Measurements from ENCODE around the gene HGD. TPM values are rescaled to one million over a fixed set of nuclear protein-coding genes. Genes with fewer than 3 reads are reported as not detected.
"Not testable (repeated sequence)": the region's sequence is repeated elsewhere in the genome, so short reads cannot be mapped to it uniquely, and the experiment has no call there.

HGD gene
- total and polyA plus RNA-seq, 7 experiments from 2014 or later, result 0.44 to 4.9 (median 2.6) TPM; not detected in 2

- peaks cover 0 to 1% (median 0%) of the 10 kb centered on the region in 11 donors for H3K9me3 Mint-ChIP-seq
- intact Hi-C loops (cut with micrococcal nuclease), result no loop called here
- Histone ChIP-seq H3K36me3 (ENCODE audit: control insufficient read depth in 2 of 3, insufficient read depth in 3 of 3, low read length in 3 of 3) (no peaks in the 10 kb centered on the region), H3K4me1 (ENCODE audit: control insufficient read depth in 2 of 2, insufficient read depth in 2 of 2, low read length in 2 of 2) (no peaks in the 10 kb centered on the region), H3K27me3 (ENCODE audit: control insufficient read depth in 2 of 2, insufficient read depth in 2 of 2, low read length in 2 of 2) (no peaks in the 10 kb centered on the region), H3K9me3 (ENCODE audit: control insufficient read depth in 2 of 3, low read length in 3 of 3) (no peaks in the 10 kb centered on the region), H3K27ac (ENCODE audit: low read depth, low read length) (no peak overlapping the region), H3K4me3 (ENCODE audit: low read length) (no peak overlapping the region)
- H3K36me3 Mint-ChIP-seq, result peaks cover 0 to 17% (median 7%) of the 10 kb centered on the region in 5 donors
- H3K27me3 Mint-ChIP-seq, result peaks cover 0 to 3% (median 0%) of the 10 kb centered on the region in 5 donors
- ChIA-PET POLR2A (no interaction called here), CTCF (no interaction called here)
- no peak overlapping the region for H3K4me3 Mint-ChIP-seq
- DNase-seq, result no peak
- no peaks in the 10 kb centered on the region for H3K4me1 Mint-ChIP-seq
- no peak for ATAC-seq
- no peak overlapping the region for H3K27ac Mint-ChIP-seq
These were observed 35.1 kb downstream of the HGD start for GRCh38 chr3:120646771-120647432.

- H3K36me3 ChIP-seq (ENCODE audit: control insufficient read depth in 2 of 3, insufficient read depth in 3 of 3, low read length in 3 of 3), result no peaks in the 10 kb centered on the region
- H3K4me3 ChIP-seq (ENCODE audit: low read length), result no peak overlapping the region
- Mint-ChIP-seq H3K4me1 (peaks cover 0 to 10% (median 7%) of the 10 kb centered on the region in 7 donors), H3K9me3 (peaks cover 0 to 1% (median 0%) of the 10 kb centered on the region in 11 donors), H3K4me3 (no peak overlapping the region), H3K27ac (no peak overlapping the region), H3K27me3 (peaks cover 0 to 3% (median 0%) of the 10 kb centered on the region in 5 donors), H3K36me3 (peaks cover 0 to 15% (median 0%) of the 10 kb centered on the region in 5 donors)
- POLR2A ChIA-PET, result no interaction called here
- intact Hi-C loops (cut with micrococcal nuclease), result no loop called here
- DNase-seq, result no peak
- CTCF ChIA-PET, result no interaction called here
- H3K4me1 ChIP-seq (ENCODE audit: control insufficient read depth in 2 of 2, insufficient read depth in 2 of 2, low read length in 2 of 2), result no peaks in the 10 kb centered on the region
- no peak overlapping the region for H3K27ac ChIP-seq (ENCODE audit: low read depth, low read length)
- no peak for ATAC-seq
- no peaks in the 10 kb centered on the region for H3K9me3 ChIP-seq (ENCODE audit: control insufficient read depth in 2 of 3, low read length in 3 of 3)
- no peaks in the 10 kb centered on the region for H3K27me3 ChIP-seq (ENCODE audit: control insufficient read depth in 2 of 2, insufficient read depth in 2 of 2, low read length in 2 of 2)
These were observed 36.8 kb downstream of the HGD start for GRCh38 chr3:120645083-120645845.

GRCh38 chr3:120642368-120642948 is 39.6 kb downstream of the HGD start:
- POLR2A ChIA-PET, result no interaction called here
- peak; percentile 84 for ATAC-seq

GRCh38 chr3:120641696-120642246 is 40.3 kb downstream of the HGD start:
- peak overlapping the region in 1 of 9 donors; percentile 34 for H3K27ac Mint-ChIP-seq
- Histone ChIP-seq H3K27ac (ENCODE audit: low read depth, low read length) (no peak overlapping the region), H3K9me3 (ENCODE audit: control insufficient read depth in 2 of 3, low read length in 3 of 3) (no peaks in the 10 kb centered on the region), H3K27me3 (ENCODE audit: control insufficient read depth in 2 of 2, insufficient read depth in 2 of 2, low read length in 2 of 2) (no peaks in the 10 kb centered on the region), H3K4me3 (ENCODE audit: low read length) (no peak overlapping the region), H3K36me3 (ENCODE audit: control insufficient read depth in 2 of 3, insufficient read depth in 3 of 3, low read length in 3 of 3) (no peaks in the 10 kb centered on the region), H3K4me1 (ENCODE audit: control insufficient read depth in 2 of 2, insufficient read depth in 2 of 2, low read length in 2 of 2) (no peaks in the 10 kb centered on the region)
- ChIA-PET POLR2A (no interaction called here), CTCF (interaction anchor here (1.0 kb wide), 1 partner anchor 80 kb away, joined by 3 read pairs; no protein-coding TSS in a partner anchor)
- H3K4me3 Mint-ChIP-seq, result peak overlapping the region in 1 of 10 donors; percentile 27
- H3K36me3 Mint-ChIP-seq, result peaks cover 0 to 22% (median 5%) of the 10 kb centered on the region in 5 donors
- H3K27me3 Mint-ChIP-seq, result peaks cover 0 to 3% (median 0%) of the 10 kb centered on the region in 5 donors
- H3K9me3 Mint-ChIP-seq, result peaks cover 0 to 11% (median 3%) of the 10 kb centered on the region in 11 donors
- no peak for ATAC-seq
- no peak for DNase-seq
- intact Hi-C loops (cut with micrococcal nuclease), result no loop called here
- peaks cover 2 to 26% (median 16%) of the 10 kb centered on the region in 7 donors for H3K4me1 Mint-ChIP-seq

More at GRCh38 chr3:120642368-120642948, 39.6 kb downstream of the HGD start:
- CTCF ChIA-PET, result interaction anchor here (1.0 kb wide), 1 partner anchor 81 kb away, joined by 3 read pairs; no protein-coding TSS in a partner anchor
- intact Hi-C loops (cut with micrococcal nuclease), result no loop called here
- no peak for DNase-seq
- no peak overlapping the region for H3K27ac ChIP-seq (ENCODE audit: low read depth, low read length)
- Mint-ChIP-seq H3K27ac (peak overlapping the region in 1 of 9 donors; percentile 48), H3K4me3 (peak overlapping the region in 2 of 10 donors; percentile 27 to 30), H3K9me3 (peaks cover 0 to 11% (median 3%) of the 10 kb centered on the region in 11 donors), H3K36me3 (peaks cover 0 to 21% (median 5%) of the 10 kb centered on the region in 5 donors), H3K4me1 (peaks cover 2 to 26% (median 16%) of the 10 kb centered on the region in 7 donors), H3K27me3 (peaks cover 0 to 3% (median 0%) of the 10 kb centered on the region in 5 donors)
- H3K9me3 ChIP-seq (ENCODE audit: control insufficient read depth in 2 of 3, low read length in 3 of 3), result no peaks in the 10 kb centered on the region
- no peaks in the 10 kb centered on the region for H3K4me1 ChIP-seq (ENCODE audit: control insufficient read depth in 2 of 2, insufficient read depth in 2 of 2, low read length in 2 of 2)
- no peaks in the 10 kb centered on the region for H3K27me3 ChIP-seq (ENCODE audit: control insufficient read depth in 2 of 2, insufficient read depth in 2 of 2, low read length in 2 of 2)
- H3K36me3 ChIP-seq (ENCODE audit: control insufficient read depth in 2 of 3, insufficient read depth in 3 of 3, low read length in 3 of 3), result no peaks in the 10 kb centered on the region
- H3K4me3 ChIP-seq (ENCODE audit: low read length), result no peak overlapping the region

- DNase-seq (no peak), ATAC-seq (no peak)
- Mint-ChIP-seq H3K4me3 (peak overlapping the region in 1 of 10 donors; percentile 4), H3K4me1 (peaks cover 2 to 26% (median 16%) of the 10 kb centered on the region in 7 donors), H3K36me3 (peaks cover 0 to 19% (median 5%) of the 10 kb centered on the region in 5 donors), H3K27ac (peak overlapping the region in 3 of 9 donors; percentile 3 to 60 (median 20)), H3K9me3 (peaks cover 0 to 11% (median 3%) of the 10 kb centered on the region in 11 donors), H3K27me3 (no peaks in the 10 kb centered on the region)
- Histone ChIP-seq H3K4me1 (ENCODE audit: control insufficient read depth in 2 of 2, insufficient read depth in 2 of 2, low read length in 2 of 2) (no peaks in the 10 kb centered on the region), H3K4me3 (ENCODE audit: low read length) (no peak overlapping the region), H3K9me3 (ENCODE audit: control insufficient read depth in 2 of 3, low read length in 3 of 3) (no peaks in the 10 kb centered on the region), H3K27me3 (ENCODE audit: control insufficient read depth in 2 of 2, insufficient read depth in 2 of 2, low read length in 2 of 2) (no peaks in the 10 kb centered on the region), H3K27ac (ENCODE audit: low read depth, low read length) (no peak overlapping the region), H3K36me3 (ENCODE audit: control insufficient read depth in 2 of 3, insufficient read depth in 3 of 3, low read length in 3 of 3) (no peaks in the 10 kb centered on the region)
- CTCF ChIA-PET, result no interaction called here
- intact Hi-C loops (cut with micrococcal nuclease), result no loop called here
- POLR2A ChIA-PET, result no interaction called here
These were observed 41.8 kb downstream of the HGD start for GRCh38 chr3:120640231-120640630.

GRCh38 chr3:120638820-120639219 is 43.2 kb downstream of the HGD start:
- H3K27ac ChIP-seq (ENCODE audit: low read depth, low read length); H3K4me3 ChIP-seq (ENCODE audit: low read length); H3K27me3 Mint-ChIP-seq; H3K4me3 Mint-ChIP-seq; H3K36me3 ChIP-seq (ENCODE audit: control insufficient read depth in 2 of 3, insufficient read depth in 3 of 3, low read length in 3 of 3); ATAC-seq; DNase-seq; H3K27me3 ChIP-seq (ENCODE audit: control insufficient read depth in 2 of 2, insufficient read depth in 2 of 2, low read length in 2 of 2); H3K9me3 ChIP-seq (ENCODE audit: control insufficient read depth in 2 of 3, low read length in 3 of 3); H3K4me1 ChIP-seq (ENCODE audit: control insufficient read depth in 2 of 2, insufficient read depth in 2 of 2, low read length in 2 of 2); POLR2A ChIA-PET; intact Hi-C loops (cut with micrococcal nuclease); H3K27ac Mint-ChIP-seq: not testable (repeated sequence)
- Mint-ChIP-seq H3K4me1 (peaks cover 2 to 26% (median 16%) of the 10 kb centered on the region in 7 donors), H3K36me3 (peaks cover 0 to 24% (median 5%) of the 10 kb centered on the region in 5 donors), H3K9me3 (peaks cover 0 to 11% (median 3%) of the 10 kb centered on the region in 11 donors)
- CTCF ChIA-PET, result interaction anchor here (0.9 kb wide), 1 partner anchor 80 kb away, joined by 3 read pairs; no protein-coding TSS in a partner anchor
